GM23338 (cell line): ENCODE results near the gene CYSLTR2.

Experiments
- CREB1 ChIP-seq: fragments of 250-450 bp; sonication (Bioruptor Pico); IDR thresholded peaks from 2 replicates; pipeline ENCODE4 v1.5.0; 2020; ENCODE audit warnings: low read depth, mild to moderate bottlenecking, moderate library complexity
- EZH2 ChIP-seq: fragments of 200-600 bp; sonication (generic); IDR thresholded peaks from one replicate; pipeline ENCODE4 v1.8.0; 2017; ENCODE audit warnings: antibody characterized with exemption, mild to moderate bottlenecking, low read depth; ENCODE audit not compliant: unreplicated experiment
- EZH2phosphoT487 ChIP-seq: fragments of 200-600 bp; sonication (generic); IDR thresholded peaks from one replicate; pipeline ENCODE4 v1.8.1; 2018; ENCODE audit warnings: antibody characterized with exemption; ENCODE audit not compliant: unreplicated experiment
- JUNB ChIP-seq: IDR thresholded peaks from one replicate; pipeline ENCODE4 v1.6.1; 2016; ENCODE audit warnings: antibody characterized with exemption; ENCODE audit not compliant: unreplicated experiment
- NANOG ChIP-seq: IDR thresholded peaks from 2 replicates; pipeline ENCODE4 v1.6.1; 2016; ENCODE audit warnings: antibody characterized with exemption, borderline replicate concordance
- POLR2AphosphoS5 ChIP-seq: IDR thresholded peaks from 2 replicates; pipeline ENCODE4 v1.6.1; 2016; ENCODE audit warnings: antibody characterized with exemption, low read depth
- STAT1 ChIP-seq: IDR thresholded peaks from one replicate; pipeline ENCODE4 v1.6.1; 2016; ENCODE audit warnings: antibody characterized with exemption; ENCODE audit not compliant: unreplicated experiment
- ZNF114 ChIP-seq: fragments of 250-450 bp; sonication (Bioruptor Pico); IDR thresholded peaks from 2 replicates; pipeline ENCODE4 v1.5.0; 2020; ENCODE audit warnings: mild to moderate bottlenecking, moderate library complexity
- ZNF331 ChIP-seq: fragments of 250-450 bp; sonication (Bioruptor Pico); IDR thresholded peaks from 2 replicates; pipeline ENCODE4 v1.5.0; 2020; ENCODE audit warnings: low read depth, mild to moderate bottlenecking, moderate library complexity
- TF ChIP-seq, protein P1 (sequence below), 2 experiments: fragments of 200-600 bp in 1 of 2; sonication (generic) in 1 of 2; conservative IDR thresholded peaks; 2 replicates each; pipeline versions ENCODE4 v1.5.1 to v1.6.1; 2016 to 2017; ENCODE audit warnings: antibody characterized with exemption in 2 of 2, low read depth in 2 of 2, mild to moderate bottlenecking in 2 of 2, moderate library complexity in 1 of 2
- TF ChIP-seq, protein P2 (sequence below): IDR thresholded peaks from one replicate; pipeline ENCODE4 v1.6.1; 2018; ENCODE audit warnings: antibody characterized with exemption; ENCODE audit not compliant: unreplicated experiment
- TF ChIP-seq, protein P3 (sequence below): IDR thresholded peaks from 2 replicates; pipeline ENCODE4 v1.6.1; 2016; ENCODE audit warnings: antibody characterized with exemption

DNA sequence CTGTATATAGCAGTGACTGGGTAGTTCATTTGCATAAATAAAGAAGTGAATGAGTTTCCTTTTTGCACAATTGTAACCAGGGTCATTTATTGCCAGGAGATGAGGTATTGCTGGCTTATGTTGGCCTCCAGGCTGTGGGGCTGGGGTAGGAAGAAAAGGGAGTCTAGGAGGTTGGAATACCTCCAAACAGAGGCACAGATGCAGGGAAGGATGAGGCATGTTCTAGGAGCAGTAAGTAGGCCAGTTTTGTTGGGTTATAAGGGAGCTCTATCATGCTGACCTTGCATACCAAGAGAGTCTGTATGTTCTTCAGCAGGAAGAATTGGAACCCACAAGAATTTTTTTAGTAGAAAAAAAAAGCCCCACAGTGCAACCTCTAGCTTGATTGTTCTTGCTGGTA, 17.2 kb upstream of the CYSLTR2 start:
- TF ChIP-seq, protein P1, sequence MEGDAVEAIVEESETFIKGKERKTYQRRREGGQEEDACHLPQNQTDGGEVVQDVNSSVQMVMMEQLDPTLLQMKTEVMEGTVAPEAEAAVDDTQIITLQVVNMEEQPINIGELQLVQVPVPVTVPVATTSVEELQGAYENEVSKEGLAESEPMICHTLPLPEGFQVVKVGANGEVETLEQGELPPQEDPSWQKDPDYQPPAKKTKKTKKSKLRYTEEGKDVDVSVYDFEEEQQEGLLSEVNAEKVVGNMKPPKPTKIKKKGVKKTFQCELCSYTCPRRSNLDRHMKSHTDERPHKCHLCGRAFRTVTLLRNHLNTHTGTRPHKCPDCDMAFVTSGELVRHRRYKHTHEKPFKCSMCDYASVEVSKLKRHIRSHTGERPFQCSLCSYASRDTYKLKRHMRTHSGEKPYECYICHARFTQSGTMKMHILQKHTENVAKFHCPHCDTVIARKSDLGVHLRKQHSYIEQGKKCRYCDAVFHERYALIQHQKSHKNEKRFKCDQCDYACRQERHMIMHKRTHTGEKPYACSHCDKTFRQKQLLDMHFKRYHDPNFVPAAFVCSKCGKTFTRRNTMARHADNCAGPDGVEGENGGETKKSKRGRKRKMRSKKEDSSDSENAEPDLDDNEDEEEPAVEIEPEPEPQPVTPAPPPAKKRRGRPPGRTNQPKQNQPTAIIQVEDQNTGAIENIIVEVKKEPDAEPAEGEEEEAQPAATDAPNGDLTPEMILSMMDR (conservative IDR thresholded peaks at IDR 0.05; ENCODE audit: low read depth in 2 of 2) = no peak
- TF ChIP-seq POLR2AphosphoS5 = no peak
- TF ChIP-seq, protein P2, sequence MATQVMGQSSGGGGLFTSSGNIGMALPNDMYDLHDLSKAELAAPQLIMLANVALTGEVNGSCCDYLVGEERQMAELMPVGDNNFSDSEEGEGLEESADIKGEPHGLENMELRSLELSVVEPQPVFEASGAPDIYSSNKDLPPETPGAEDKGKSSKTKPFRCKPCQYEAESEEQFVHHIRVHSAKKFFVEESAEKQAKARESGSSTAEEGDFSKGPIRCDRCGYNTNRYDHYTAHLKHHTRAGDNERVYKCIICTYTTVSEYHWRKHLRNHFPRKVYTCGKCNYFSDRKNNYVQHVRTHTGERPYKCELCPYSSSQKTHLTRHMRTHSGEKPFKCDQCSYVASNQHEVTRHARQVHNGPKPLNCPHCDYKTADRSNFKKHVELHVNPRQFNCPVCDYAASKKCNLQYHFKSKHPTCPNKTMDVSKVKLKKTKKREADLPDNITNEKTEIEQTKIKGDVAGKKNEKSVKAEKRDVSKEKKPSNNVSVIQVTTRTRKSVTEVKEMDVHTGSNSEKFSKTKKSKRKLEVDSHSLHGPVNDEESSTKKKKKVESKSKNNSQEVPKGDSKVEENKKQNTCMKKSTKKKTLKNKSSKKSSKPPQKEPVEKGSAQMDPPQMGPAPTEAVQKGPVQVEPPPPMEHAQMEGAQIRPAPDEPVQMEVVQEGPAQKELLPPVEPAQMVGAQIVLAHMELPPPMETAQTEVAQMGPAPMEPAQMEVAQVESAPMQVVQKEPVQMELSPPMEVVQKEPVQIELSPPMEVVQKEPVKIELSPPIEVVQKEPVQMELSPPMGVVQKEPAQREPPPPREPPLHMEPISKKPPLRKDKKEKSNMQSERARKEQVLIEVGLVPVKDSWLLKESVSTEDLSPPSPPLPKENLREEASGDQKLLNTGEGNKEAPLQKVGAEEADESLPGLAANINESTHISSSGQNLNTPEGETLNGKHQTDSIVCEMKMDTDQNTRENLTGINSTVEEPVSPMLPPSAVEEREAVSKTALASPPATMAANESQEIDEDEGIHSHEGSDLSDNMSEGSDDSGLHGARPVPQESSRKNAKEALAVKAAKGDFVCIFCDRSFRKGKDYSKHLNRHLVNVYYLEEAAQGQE = no peak
- TF ChIP-seq EZH2 = no peak
- TF ChIP-seq ZNF331 (CRISPR knock-in tag) = no peak
- TF ChIP-seq, protein P3, sequence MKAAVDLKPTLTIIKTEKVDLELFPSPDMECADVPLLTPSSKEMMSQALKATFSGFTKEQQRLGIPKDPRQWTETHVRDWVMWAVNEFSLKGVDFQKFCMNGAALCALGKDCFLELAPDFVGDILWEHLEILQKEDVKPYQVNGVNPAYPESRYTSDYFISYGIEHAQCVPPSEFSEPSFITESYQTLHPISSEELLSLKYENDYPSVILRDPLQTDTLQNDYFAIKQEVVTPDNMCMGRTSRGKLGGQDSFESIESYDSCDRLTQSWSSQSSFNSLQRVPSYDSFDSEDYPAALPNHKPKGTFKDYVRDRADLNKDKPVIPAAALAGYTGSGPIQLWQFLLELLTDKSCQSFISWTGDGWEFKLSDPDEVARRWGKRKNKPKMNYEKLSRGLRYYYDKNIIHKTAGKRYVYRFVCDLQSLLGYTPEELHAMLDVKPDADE = no peak
- no peak for TF ChIP-seq EZH2phosphoT487
- TF ChIP-seq CREB1 (CRISPR knock-in tag) = no peak
- no peak for TF ChIP-seq STAT1
- TF ChIP-seq NANOG = no peak
- TF ChIP-seq JUNB = no peak
- TF ChIP-seq ZNF114 (CRISPR knock-in tag) = no peak
